Esophagus muscularis mucosa (tissue), 3 donors: ENCODE results near the gene SOD1.

Source experiments
- POLR2AphosphoS5 ChIP-seq, 2 donors: sonication (generic); formaldehyde crosslinking; IDR thresholded peaks; one replicate each; pipeline ENCODE4 v1.6.1; 2017; ENCODE audit warnings: antibody characterized with exemption in 2 of 2
- TF ChIP-seq, protein P1 (sequence below), 3 experiments: fragments of 200-600 bp in 2 of 3; fragments of 450-650 bp in 1 of 3; sonication (generic) in 2 of 3; IDR thresholded peaks; one replicate each; pipeline ENCODE4 v1.5.1; 2017 to 2019; ENCODE audit warnings: antibody characterized with exemption in 3 of 3, mild to moderate bottlenecking in 2 of 3, moderate library complexity in 1 of 3

DNA sequence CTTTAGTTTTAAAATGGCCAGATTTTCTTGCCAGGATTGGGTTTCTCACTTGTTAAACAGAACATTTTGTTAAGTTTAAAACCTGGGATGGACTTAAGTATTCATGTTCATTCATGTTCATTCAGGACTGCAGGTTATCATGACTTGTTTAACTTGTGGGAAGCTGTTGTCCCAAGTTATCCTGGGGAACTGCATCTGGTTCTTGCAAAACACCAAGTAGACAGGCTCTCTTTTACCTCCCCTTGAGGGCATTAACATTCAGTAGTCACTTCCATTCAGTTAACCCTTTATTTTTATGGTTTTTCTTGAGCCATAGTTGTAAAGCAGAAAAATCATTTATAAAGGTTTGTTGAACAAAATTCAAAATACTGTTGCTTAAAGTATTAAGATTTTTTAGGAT, 8.1 kb downstream of the SOD1 start:
- TF ChIP-seq, protein P1, sequence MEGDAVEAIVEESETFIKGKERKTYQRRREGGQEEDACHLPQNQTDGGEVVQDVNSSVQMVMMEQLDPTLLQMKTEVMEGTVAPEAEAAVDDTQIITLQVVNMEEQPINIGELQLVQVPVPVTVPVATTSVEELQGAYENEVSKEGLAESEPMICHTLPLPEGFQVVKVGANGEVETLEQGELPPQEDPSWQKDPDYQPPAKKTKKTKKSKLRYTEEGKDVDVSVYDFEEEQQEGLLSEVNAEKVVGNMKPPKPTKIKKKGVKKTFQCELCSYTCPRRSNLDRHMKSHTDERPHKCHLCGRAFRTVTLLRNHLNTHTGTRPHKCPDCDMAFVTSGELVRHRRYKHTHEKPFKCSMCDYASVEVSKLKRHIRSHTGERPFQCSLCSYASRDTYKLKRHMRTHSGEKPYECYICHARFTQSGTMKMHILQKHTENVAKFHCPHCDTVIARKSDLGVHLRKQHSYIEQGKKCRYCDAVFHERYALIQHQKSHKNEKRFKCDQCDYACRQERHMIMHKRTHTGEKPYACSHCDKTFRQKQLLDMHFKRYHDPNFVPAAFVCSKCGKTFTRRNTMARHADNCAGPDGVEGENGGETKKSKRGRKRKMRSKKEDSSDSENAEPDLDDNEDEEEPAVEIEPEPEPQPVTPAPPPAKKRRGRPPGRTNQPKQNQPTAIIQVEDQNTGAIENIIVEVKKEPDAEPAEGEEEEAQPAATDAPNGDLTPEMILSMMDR (IDR thresholded peaks at IDR 0.05): no peak
- no peak for TF ChIP-seq POLR2AphosphoS5 (IDR thresholded peaks at IDR 0.05)
